ENCODE results near the gene CIT.
"Not testable (repeated sequence)": the region's sequence is repeated elsewhere in the genome, so short reads cannot be mapped to it uniquely, and the experiment has no call there.

The CIT gene

DNA sequence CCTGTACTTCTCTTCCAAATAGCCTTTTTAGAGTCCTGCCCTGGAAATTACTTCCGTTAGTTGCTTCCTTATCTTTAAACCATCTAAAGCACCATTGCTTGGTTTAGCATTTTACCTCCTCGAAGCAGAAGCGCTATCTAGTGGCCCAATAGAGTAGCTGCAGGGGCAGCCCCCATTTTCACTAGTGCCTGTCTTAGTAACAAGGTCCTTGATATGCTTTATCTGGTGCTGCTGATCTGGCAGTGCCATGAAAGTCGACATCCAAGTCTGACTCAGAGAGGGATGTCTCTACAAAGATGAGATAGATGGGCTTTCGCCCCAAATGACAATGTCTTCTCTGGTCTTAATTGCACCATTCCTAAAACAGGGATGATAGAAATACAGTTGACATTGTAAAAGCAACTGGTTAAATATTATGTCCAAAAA lies 25.0 kb upstream of the CIT start:
- Histone ChIP-seq H3K9ac (ENCODE audit: low read depth in 1 of 2, low read length in 2 of 2) (no peak overlapping the region), H3K4me1 (ENCODE audit: control insufficient read depth in 1 of 2, insufficient read depth in 2 of 2, low read length in 2 of 2) (no peaks in the 10 kb centered on the region), H3K27ac (ENCODE audit: low read depth, low read length) (no peak overlapping the region), H3K36me3 (ENCODE audit: control insufficient read depth in 1 of 2, insufficient read depth in 2 of 2, low read length in 2 of 2) (no peaks in the 10 kb centered on the region), H3K4me3 (ENCODE audit: low read depth in 1 of 2, low read length in 2 of 2) (no peak overlapping the region), H3K27me3 (ENCODE audit: control insufficient read depth in 1 of 2, insufficient read depth in 2 of 2, low read length in 2 of 2) (no peaks in the 10 kb centered on the region), H3K9me3 (ENCODE audit: control insufficient read depth in 1 of 2, low read length in 2 of 2) (no peaks in the 10 kb centered on the region)

GRCh38 chr12:119901670-119902069 lies 24.6 kb upstream of the CIT start:
- Histone ChIP-seq H3K27me3 (ENCODE audit: control insufficient read depth in 1 of 2, insufficient read depth in 2 of 2, low read length in 2 of 2) (no peaks in the 10 kb centered on the region), H3K36me3 (ENCODE audit: control insufficient read depth in 1 of 2, insufficient read depth in 2 of 2, low read length in 2 of 2) (no peaks in the 10 kb centered on the region), H3K4me3 (ENCODE audit: low read depth in 1 of 2, low read length in 2 of 2) (no peak overlapping the region), H3K27ac (ENCODE audit: low read depth, low read length) (no peak overlapping the region), H3K4me1 (ENCODE audit: control insufficient read depth in 1 of 2, insufficient read depth in 2 of 2, low read length in 2 of 2) (no peaks in the 10 kb centered on the region), H3K9ac (ENCODE audit: low read depth in 1 of 2, low read length in 2 of 2) (no peak overlapping the region), H3K9me3 (ENCODE audit: control insufficient read depth in 1 of 2, low read length in 2 of 2) (no peaks in the 10 kb centered on the region)

DNA sequence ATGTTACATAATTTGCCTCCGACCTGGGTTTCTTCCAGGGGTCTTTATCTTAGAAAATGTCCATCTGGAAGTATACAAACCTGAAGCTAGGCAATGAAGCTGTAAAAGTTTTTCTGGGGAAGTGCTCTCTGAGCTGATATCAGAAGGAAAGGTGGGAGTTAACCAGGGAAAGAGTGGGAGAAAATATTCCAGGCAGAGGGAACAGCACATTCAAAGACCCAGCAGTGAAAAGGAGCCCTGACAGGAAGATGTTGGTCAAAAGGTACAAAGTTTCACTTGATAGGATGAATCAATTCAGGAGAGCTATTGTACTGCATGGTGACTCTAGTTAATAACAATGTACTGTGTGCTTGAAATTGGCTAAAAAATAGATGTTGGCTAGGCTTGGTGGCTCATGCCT lies 17.8 kb upstream of the CIT start:
- no peak overlapping the region for H3K27ac ChIP-seq (ENCODE audit: low read depth, low read length)
- no peaks in the 10 kb centered on the region for H3K36me3 ChIP-seq (ENCODE audit: control insufficient read depth in 1 of 2, insufficient read depth in 2 of 2, low read length in 2 of 2)
- H3K9me3 ChIP-seq (ENCODE audit: control insufficient read depth in 1 of 2, low read length in 2 of 2), result no peaks in the 10 kb centered on the region
- H3K27me3 ChIP-seq (ENCODE audit: control insufficient read depth in 1 of 2, insufficient read depth in 2 of 2, low read length in 2 of 2), result peaks cover 0 to 5% of the 10 kb centered on the region in 2 donors
- no peak overlapping the region for H3K4me3 ChIP-seq (ENCODE audit: low read depth in 1 of 2, low read length in 2 of 2)
- H3K4me1 ChIP-seq (ENCODE audit: control insufficient read depth in 1 of 2, insufficient read depth in 2 of 2, low read length in 2 of 2), result no peaks in the 10 kb centered on the region
- H3K9ac ChIP-seq (ENCODE audit: low read depth in 1 of 2, low read length in 2 of 2), result no peak overlapping the region

GRCh38 chr12:119892611-119893010 lies 15.5 kb upstream of the CIT start:
- H3K27ac ChIP-seq (ENCODE audit: low read depth, low read length); H3K36me3 ChIP-seq (ENCODE audit: control insufficient read depth in 1 of 2, insufficient read depth in 2 of 2, low read length in 2 of 2); H3K9me3 ChIP-seq (ENCODE audit: control insufficient read depth in 1 of 2, low read length in 2 of 2); H3K4me1 ChIP-seq (ENCODE audit: control insufficient read depth in 1 of 2, insufficient read depth in 2 of 2, low read length in 2 of 2); H3K9ac ChIP-seq (ENCODE audit: low read depth in 1 of 2, low read length in 2 of 2); H3K4me3 ChIP-seq (ENCODE audit: low read depth in 1 of 2, low read length in 2 of 2); H3K27me3 ChIP-seq (ENCODE audit: control insufficient read depth in 1 of 2, insufficient read depth in 2 of 2, low read length in 2 of 2): not testable (repeated sequence)

- no peaks in the 10 kb centered on the region for H3K4me1 ChIP-seq (ENCODE audit: control insufficient read depth in 1 of 2, insufficient read depth in 2 of 2, low read length in 2 of 2)
- no peaks in the 10 kb centered on the region for H3K9me3 ChIP-seq (ENCODE audit: control insufficient read depth in 1 of 2, low read length in 2 of 2)
- H3K27me3 ChIP-seq (ENCODE audit: control insufficient read depth in 1 of 2, insufficient read depth in 2 of 2, low read length in 2 of 2), result peaks cover 0 to 4% of the 10 kb centered on the region in 2 donors
- no peak overlapping the region for H3K4me3 ChIP-seq (ENCODE audit: low read depth in 1 of 2, low read length in 2 of 2)
- H3K27ac ChIP-seq (ENCODE audit: low read depth, low read length), result no peak overlapping the region
- no peak overlapping the region for H3K9ac ChIP-seq (ENCODE audit: low read depth in 1 of 2, low read length in 2 of 2)
- no peaks in the 10 kb centered on the region for H3K36me3 ChIP-seq (ENCODE audit: control insufficient read depth in 1 of 2, insufficient read depth in 2 of 2, low read length in 2 of 2)
Measured at GRCh38 chr12:119885549-119885948, 8.4 kb upstream of the CIT start.

DNA sequence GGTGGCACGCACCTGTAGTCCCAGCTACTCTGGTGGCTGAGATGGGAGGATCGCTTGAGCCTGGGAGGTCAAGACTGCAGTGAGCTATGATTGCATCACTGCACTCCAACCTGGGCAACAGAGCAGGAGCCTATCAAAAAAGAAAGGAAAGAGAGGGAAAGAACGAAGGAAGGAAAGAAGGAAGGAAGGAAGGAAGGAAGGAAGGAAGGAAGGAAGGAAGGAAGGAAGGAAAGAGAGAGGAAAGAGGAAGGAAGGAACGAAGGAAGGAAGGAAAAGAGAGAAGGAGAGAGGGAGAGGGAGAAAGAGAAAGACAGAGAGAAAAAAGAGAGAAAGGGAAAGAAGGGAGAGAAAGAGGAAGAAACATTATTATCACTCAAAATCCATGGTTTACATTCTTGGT lies 6.7 kb upstream of the CIT start:
- H3K27me3 ChIP-seq (ENCODE audit: control insufficient read depth in 1 of 2, insufficient read depth in 2 of 2, low read length in 2 of 2); H3K27ac ChIP-seq (ENCODE audit: low read depth, low read length); H3K4me1 ChIP-seq (ENCODE audit: control insufficient read depth in 1 of 2, insufficient read depth in 2 of 2, low read length in 2 of 2); H3K36me3 ChIP-seq (ENCODE audit: control insufficient read depth in 1 of 2, insufficient read depth in 2 of 2, low read length in 2 of 2); H3K9me3 ChIP-seq (ENCODE audit: control insufficient read depth in 1 of 2, low read length in 2 of 2); H3K4me3 ChIP-seq (ENCODE audit: low read depth in 1 of 2, low read length in 2 of 2); H3K9ac ChIP-seq (ENCODE audit: low read depth in 1 of 2, low read length in 2 of 2): not testable (repeated sequence)

DNA sequence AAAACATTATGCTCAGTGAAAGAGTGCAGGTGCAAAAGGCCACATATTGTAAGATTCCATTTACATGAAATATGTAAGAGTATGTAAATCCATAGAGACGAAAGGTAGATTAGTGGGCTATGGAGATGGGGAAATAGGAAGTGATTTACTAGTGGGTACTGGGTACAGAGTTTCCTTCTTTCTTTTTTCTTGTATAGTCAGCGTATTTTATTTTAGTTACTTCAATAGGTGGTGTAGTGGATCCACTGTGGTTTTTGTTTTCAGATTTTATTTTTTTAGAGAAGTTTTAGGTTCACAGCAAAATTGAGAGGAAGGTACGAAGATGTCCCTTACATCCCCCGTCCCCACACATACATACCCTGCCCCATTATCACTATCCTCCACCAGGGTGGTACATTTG lies 6.1 kb upstream of the CIT start:
- no peaks in the 10 kb centered on the region for H3K36me3 ChIP-seq (ENCODE audit: control insufficient read depth in 1 of 2, insufficient read depth in 2 of 2, low read length in 2 of 2)
- no peaks in the 10 kb centered on the region for H3K4me1 ChIP-seq (ENCODE audit: control insufficient read depth in 1 of 2, insufficient read depth in 2 of 2, low read length in 2 of 2)
- peaks cover 0 to 4% of the 10 kb centered on the region in 2 donors for H3K27me3 ChIP-seq (ENCODE audit: control insufficient read depth in 1 of 2, insufficient read depth in 2 of 2, low read length in 2 of 2)
- no peaks in the 10 kb centered on the region for H3K9me3 ChIP-seq (ENCODE audit: control insufficient read depth in 1 of 2, low read length in 2 of 2)
- no peak overlapping the region for H3K9ac ChIP-seq (ENCODE audit: low read depth in 1 of 2, low read length in 2 of 2)
- no peak overlapping the region for H3K4me3 ChIP-seq (ENCODE audit: low read depth in 1 of 2, low read length in 2 of 2)
- H3K27ac ChIP-seq (ENCODE audit: low read depth, low read length), result no peak overlapping the region

DNA sequence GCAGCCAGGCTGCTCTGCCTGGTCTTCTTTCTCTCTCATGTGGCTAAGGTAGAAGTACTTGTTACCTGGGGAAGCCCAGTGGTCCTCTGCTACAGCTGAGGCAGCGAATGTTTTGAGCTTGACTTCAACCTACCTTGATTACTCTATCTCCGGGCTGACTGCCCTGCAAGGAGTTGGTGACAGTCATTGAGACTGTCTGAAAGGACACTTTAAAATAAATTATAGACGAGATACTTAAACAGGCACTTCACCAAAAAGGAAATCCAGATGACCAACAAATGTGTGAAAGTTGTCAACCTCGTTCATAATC lies 474 bp upstream of the CIT start:
- H3K27ac ChIP-seq (ENCODE audit: low read depth, low read length), result no peak overlapping the region
- no peaks in the 10 kb centered on the region for H3K9me3 ChIP-seq (ENCODE audit: control insufficient read depth in 1 of 2, low read length in 2 of 2)
- H3K36me3 ChIP-seq (ENCODE audit: control insufficient read depth in 1 of 2, insufficient read depth in 2 of 2, low read length in 2 of 2), result no peaks in the 10 kb centered on the region
- H3K9ac ChIP-seq (ENCODE audit: low read depth in 1 of 2, low read length in 2 of 2), result peak overlapping the region in 1 of 2 donors; percentile 26
- peaks cover 10 to 13% of the 10 kb centered on the region in 2 donors for H3K4me1 ChIP-seq (ENCODE audit: control insufficient read depth in 1 of 2, insufficient read depth in 2 of 2, low read length in 2 of 2)
- H3K4me3 ChIP-seq (ENCODE audit: low read depth in 1 of 2, low read length in 2 of 2), result peak overlapping the region; percentile 94 to 96
- no peaks in the 10 kb centered on the region for H3K27me3 ChIP-seq (ENCODE audit: control insufficient read depth in 1 of 2, insufficient read depth in 2 of 2, low read length in 2 of 2)

GRCh38 chr12:119870457-119870856 lies 6.7 kb downstream of the CIT start:
- H3K36me3 ChIP-seq (ENCODE audit: control insufficient read depth in 1 of 2, insufficient read depth in 2 of 2, low read length in 2 of 2), result no peaks in the 10 kb centered on the region
- no peak overlapping the region for H3K27ac ChIP-seq (ENCODE audit: low read depth, low read length)
- no peaks in the 10 kb centered on the region for H3K27me3 ChIP-seq (ENCODE audit: control insufficient read depth in 1 of 2, insufficient read depth in 2 of 2, low read length in 2 of 2)
- no peaks in the 10 kb centered on the region for H3K4me1 ChIP-seq (ENCODE audit: control insufficient read depth in 1 of 2, insufficient read depth in 2 of 2, low read length in 2 of 2)
- H3K4me3 ChIP-seq (ENCODE audit: low read depth in 1 of 2, low read length in 2 of 2), result no peak overlapping the region
- H3K9ac ChIP-seq (ENCODE audit: low read depth in 1 of 2, low read length in 2 of 2), result no peak overlapping the region
- no peaks in the 10 kb centered on the region for H3K9me3 ChIP-seq (ENCODE audit: control insufficient read depth in 1 of 2, low read length in 2 of 2)

DNA sequence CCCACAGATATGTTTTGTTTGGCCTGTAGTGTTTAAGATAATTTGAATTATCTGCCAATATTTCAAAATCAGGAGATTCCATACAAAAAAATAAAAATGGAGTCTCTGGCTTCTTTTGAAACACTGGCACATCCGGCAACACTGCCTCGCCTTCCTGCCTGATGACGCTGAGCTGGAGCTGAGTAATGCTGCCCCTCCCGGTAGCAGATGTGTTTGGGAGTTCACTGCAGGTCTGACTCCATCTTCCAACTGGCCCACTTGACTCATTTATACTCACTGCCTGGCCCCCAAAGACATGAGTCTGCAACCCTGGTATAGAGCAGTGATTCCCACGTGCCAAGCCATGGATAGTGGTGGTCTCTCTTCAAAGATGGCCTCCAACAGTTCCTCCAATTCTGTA lies 7.4 kb downstream of the CIT start:
- Histone ChIP-seq H3K27me3 (ENCODE audit: control insufficient read depth in 1 of 2, insufficient read depth in 2 of 2, low read length in 2 of 2) (no peaks in the 10 kb centered on the region), H3K4me3 (ENCODE audit: low read depth in 1 of 2, low read length in 2 of 2) (no peak overlapping the region), H3K36me3 (ENCODE audit: control insufficient read depth in 1 of 2, insufficient read depth in 2 of 2, low read length in 2 of 2) (no peaks in the 10 kb centered on the region), H3K27ac (ENCODE audit: low read depth, low read length) (no peak overlapping the region), H3K4me1 (ENCODE audit: control insufficient read depth in 1 of 2, insufficient read depth in 2 of 2, low read length in 2 of 2) (no peaks in the 10 kb centered on the region), H3K9ac (ENCODE audit: low read depth in 1 of 2, low read length in 2 of 2) (no peak overlapping the region), H3K9me3 (ENCODE audit: control insufficient read depth in 1 of 2, low read length in 2 of 2) (no peaks in the 10 kb centered on the region)

DNA sequence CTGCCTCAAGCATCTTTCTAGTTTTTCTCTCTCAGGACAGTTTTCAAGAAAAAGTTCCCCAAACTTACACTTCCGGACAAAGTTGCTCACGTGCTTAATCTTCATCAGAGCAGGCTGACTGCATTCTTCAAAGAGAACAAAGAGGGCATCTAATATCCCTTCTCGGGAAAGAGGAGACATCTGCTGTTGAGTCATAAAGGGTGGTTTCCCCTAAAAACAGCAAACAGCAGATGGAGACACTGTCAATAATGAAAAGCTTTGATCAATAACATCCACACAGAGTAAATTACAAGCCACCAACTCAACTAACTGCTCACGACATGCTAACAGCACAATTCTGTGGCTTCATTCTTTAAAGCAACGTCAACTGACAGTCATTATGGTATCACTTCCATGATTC lies 8.1 kb downstream of the CIT start:
- Histone ChIP-seq H3K36me3 (ENCODE audit: control insufficient read depth in 1 of 2, insufficient read depth in 2 of 2, low read length in 2 of 2) (no peaks in the 10 kb centered on the region), H3K27me3 (ENCODE audit: control insufficient read depth in 1 of 2, insufficient read depth in 2 of 2, low read length in 2 of 2) (no peaks in the 10 kb centered on the region), H3K27ac (ENCODE audit: low read depth, low read length) (no peak overlapping the region), H3K4me1 (ENCODE audit: control insufficient read depth in 1 of 2, insufficient read depth in 2 of 2, low read length in 2 of 2) (no peaks in the 10 kb centered on the region), H3K4me3 (ENCODE audit: low read depth in 1 of 2, low read length in 2 of 2) (no peak overlapping the region), H3K9ac (ENCODE audit: low read depth in 1 of 2, low read length in 2 of 2) (no peak overlapping the region), H3K9me3 (ENCODE audit: control insufficient read depth in 1 of 2, low read length in 2 of 2) (no peaks in the 10 kb centered on the region)
